ENCODE results near the gene TNNI3K. TPM values are rescaled to one million over a fixed set of nuclear protein-coding genes. Genes with fewer than 3 reads are reported as not detected.

The TNNI3K gene
- total RNA-seq, 1 experiment from 2014 or later: not detected

GRCh38 chr1:74334147-74334546 lies 99.0 kb downstream of the TNNI3K start:
- no peak overlapping the region for H3K56ac ChIP-seq (ENCODE audit: insufficient read length, low read depth, low read length)
- TF ChIP-seq CTCF (conservative IDR thresholded peaks at IDR 0.05): no peak
- Mint-ChIP-seq H3K36me3 (ENCODE audit: insufficient read depth in 1 of 3, low read depth in 3 of 3) (no peaks in the 10 kb centered on the region), H3K27me3 (ENCODE audit: low read depth) (no peaks in the 10 kb centered on the region), H3K9me3 (no peaks in the 10 kb centered on the region), H3K27ac (no peak overlapping the region), H3K4me1 (no peaks in the 10 kb centered on the region), H3K4me3 (no peak overlapping the region)
- H3K18ac ChIP-seq (ENCODE audit: insufficient read length, low read depth, low read length): no peak overlapping the region
- no peak overlapping the region for H2BK15ac ChIP-seq (ENCODE audit: low read depth, low read length)
- DNase-seq: no peak
- no peak overlapping the region for H2AK5ac ChIP-seq (ENCODE audit: insufficient read length, low read length)
- H2BK5ac ChIP-seq (ENCODE audit: insufficient read length, low read length): no peak overlapping the region
- no peak overlapping the region for H4K8ac ChIP-seq (replicated peaks; ENCODE audit: insufficient read length, low read depth, low read length)
- no peak overlapping the region for H3K14ac ChIP-seq (ENCODE audit: insufficient read depth, low read length)
- no peak overlapping the region for H2AFZ ChIP-seq (ENCODE audit: low read length)
- no peak overlapping the region for H4K5ac ChIP-seq (ENCODE audit: insufficient read length, low read depth, low read length)
- no peak overlapping the region for H4K91ac ChIP-seq (ENCODE audit: insufficient read length, low read depth, low read length)
- no peak overlapping the region for H3K4ac ChIP-seq (ENCODE audit: low read depth, low read length)
- no peaks in the 10 kb centered on the region for H3K23me2 ChIP-seq (ENCODE audit: insufficient read length, low read depth, low read length, poor library complexity, severe bottlenecking)
- H2BK120ac ChIP-seq (ENCODE audit: low read depth, low read length, poor library complexity, severe bottlenecking): no peak overlapping the region
- no peaks in the 10 kb centered on the region; the same call in 1 of the 2 replicates for H3K27me3 ChIP-seq (ENCODE audit: insufficient read depth, low read length)
- no peaks in the 10 kb centered on the region for H4K20me1 ChIP-seq (ENCODE audit: control insufficient read depth, insufficient read depth, insufficient read length)
- H2BK12ac ChIP-seq (ENCODE audit: insufficient read length, low read depth, low read length): no peak overlapping the region
- no peaks in the 10 kb centered on the region for H3K4me1 ChIP-seq (ENCODE audit: insufficient read depth, low read length)
- H3K9me3 ChIP-seq (ENCODE audit: control insufficient read depth, low read depth, low read length): no peaks in the 10 kb centered on the region
- H3K9ac ChIP-seq (ENCODE audit: extremely low read depth, insufficient read length, low read length): no peak overlapping the region
- H2BK20ac ChIP-seq (ENCODE audit: low read depth, low read length, poor library complexity, severe bottlenecking): no peak overlapping the region
- H3K79me2 ChIP-seq (ENCODE audit: insufficient read depth, low read length): no peaks in the 10 kb centered on the region
- H3T11ph ChIP-seq (ENCODE audit: low read length): no peak overlapping the region
- no peak overlapping the region for H3K23ac ChIP-seq (ENCODE audit: insufficient read length, low read depth, low read length)
- H3K79me1 ChIP-seq (ENCODE audit: insufficient read depth, low read depth, low read length, poor library complexity, severe bottlenecking): no peaks in the 10 kb centered on the region
- H3K27ac ChIP-seq (ENCODE audit: insufficient read length, low read depth, low read length): no peak overlapping the region
- no peak overlapping the region for H3K4me2 ChIP-seq (ENCODE audit: insufficient read depth, insufficient read length, low read length)
